Skeletal muscle satellite cell (primary cell): ENCODE data around the gene COL25A1. TPM values are rescaled to one million over a fixed set of nuclear protein-coding genes. Genes with fewer than 3 reads are reported as not detected.

Source experiments
- H3K27me3 ChIP-seq: 2 replicates; pipeline ENCODE4 v1.7.0; 2013; ENCODE audit warnings: low read length; ENCODE audit not compliant: control insufficient read depth, insufficient read depth
- H3K36me3 ChIP-seq: 2 replicates; pipeline ENCODE4 v1.7.0; 2013; ENCODE audit warnings: mild to moderate bottlenecking, control low read depth, low read length; ENCODE audit not compliant: insufficient read depth
- H3K4me1 ChIP-seq: 2 replicates; pipeline ENCODE4 v1.7.0; 2013; ENCODE audit warnings: low read length; ENCODE audit not compliant: control insufficient read depth, insufficient read depth
- H3K4me2 ChIP-seq: 2 replicates; pipeline ENCODE4 v1.7.0; 2013; ENCODE audit warnings: mild to moderate bottlenecking, low read length
- H3K4me3 ChIP-seq: 2 replicates; pipeline ENCODE4 v1.7.0; 2013; ENCODE audit warnings: low read length
- H3K9ac ChIP-seq: 2 replicates; pipeline ENCODE4 v1.7.0; 2013; ENCODE audit warnings: mild to moderate bottlenecking, low read depth, low read length, moderate library complexity
- H3K9me3 ChIP-seq: replicated peaks from 2 replicates; pipeline ENCODE4 v1.7.0; 2013; ENCODE audit warnings: mild to moderate bottlenecking, control low read depth, low read length
- total RNA-seq: library from RNA; depleted of rRNA; stranded (reverse); fragments of >200 nt; gene quantifications from 2 replicates; pipeline ENCODE4 v1.2.3, GENCODE V29; 2012; rRNA removed

Gene COL25A1
- 0.51 TPM in 1 of 2 replicates, not detected in the other for total RNA-seq

DNA sequence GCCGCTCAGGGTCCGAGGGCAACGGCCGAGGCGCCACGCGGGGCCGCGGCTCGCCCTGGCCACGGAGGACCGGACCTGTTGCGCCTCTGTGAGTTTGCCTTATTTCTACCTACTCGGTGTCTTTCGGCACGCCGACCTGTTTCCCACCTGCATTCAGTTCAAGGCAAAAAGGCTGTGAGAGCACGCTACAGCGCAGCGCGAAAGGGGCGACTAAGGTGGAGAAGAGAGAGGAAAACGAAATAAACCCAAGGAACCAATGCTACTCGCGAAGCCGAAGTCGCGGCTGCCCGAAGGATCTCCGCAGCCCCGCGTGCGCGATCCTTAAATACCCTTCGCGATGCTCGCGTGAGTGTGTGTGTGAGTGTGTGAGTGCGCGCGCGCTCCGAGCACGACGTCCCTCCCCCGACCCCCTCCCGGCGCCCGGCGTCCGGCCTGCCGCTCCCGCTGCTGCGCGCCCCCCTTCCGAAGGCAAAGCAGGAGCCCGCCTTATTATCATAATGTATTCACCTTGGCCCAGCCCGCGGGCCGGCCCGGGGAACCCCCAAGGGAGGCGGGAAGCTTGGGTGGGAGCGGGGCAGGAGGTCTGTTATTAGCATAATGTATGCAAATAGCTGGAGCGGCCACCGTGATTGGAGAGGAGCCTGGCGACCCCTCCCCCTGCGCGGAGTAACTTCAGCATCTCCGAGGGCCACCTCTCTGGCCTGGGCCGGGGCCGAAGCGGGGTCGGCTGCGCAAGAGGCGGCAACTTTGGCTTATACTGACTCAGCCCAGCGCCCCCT, at the start of gene COL25A1:
COL25A1 (minus strand) TSS at position 298 of the 779 bp plus-strand sequence.
- H3K9ac ChIP-seq, result peak within 1 kb of the TSS; percentile 62
- H3K36me3 ChIP-seq, result no peaks in the 10 kb centered on the region
- peaks cover 20% of the 10 kb centered on the region for H3K27me3 ChIP-seq
- H3K4me1 ChIP-seq, result peaks cover 8% of the 10 kb centered on the region
- H3K9me3 ChIP-seq, result no peaks in the 10 kb centered on the region
- H3K4me3 ChIP-seq, result peak within 1 kb of the TSS; percentile 74
- peak within 1 kb of the TSS; percentile 90 for H3K4me2 ChIP-seq

GRCh38 chr4:109350121-109350520, 47.7 kb upstream of the COL25A1 start:
- H3K4me1 ChIP-seq, result no peaks in the 10 kb centered on the region

DNA sequence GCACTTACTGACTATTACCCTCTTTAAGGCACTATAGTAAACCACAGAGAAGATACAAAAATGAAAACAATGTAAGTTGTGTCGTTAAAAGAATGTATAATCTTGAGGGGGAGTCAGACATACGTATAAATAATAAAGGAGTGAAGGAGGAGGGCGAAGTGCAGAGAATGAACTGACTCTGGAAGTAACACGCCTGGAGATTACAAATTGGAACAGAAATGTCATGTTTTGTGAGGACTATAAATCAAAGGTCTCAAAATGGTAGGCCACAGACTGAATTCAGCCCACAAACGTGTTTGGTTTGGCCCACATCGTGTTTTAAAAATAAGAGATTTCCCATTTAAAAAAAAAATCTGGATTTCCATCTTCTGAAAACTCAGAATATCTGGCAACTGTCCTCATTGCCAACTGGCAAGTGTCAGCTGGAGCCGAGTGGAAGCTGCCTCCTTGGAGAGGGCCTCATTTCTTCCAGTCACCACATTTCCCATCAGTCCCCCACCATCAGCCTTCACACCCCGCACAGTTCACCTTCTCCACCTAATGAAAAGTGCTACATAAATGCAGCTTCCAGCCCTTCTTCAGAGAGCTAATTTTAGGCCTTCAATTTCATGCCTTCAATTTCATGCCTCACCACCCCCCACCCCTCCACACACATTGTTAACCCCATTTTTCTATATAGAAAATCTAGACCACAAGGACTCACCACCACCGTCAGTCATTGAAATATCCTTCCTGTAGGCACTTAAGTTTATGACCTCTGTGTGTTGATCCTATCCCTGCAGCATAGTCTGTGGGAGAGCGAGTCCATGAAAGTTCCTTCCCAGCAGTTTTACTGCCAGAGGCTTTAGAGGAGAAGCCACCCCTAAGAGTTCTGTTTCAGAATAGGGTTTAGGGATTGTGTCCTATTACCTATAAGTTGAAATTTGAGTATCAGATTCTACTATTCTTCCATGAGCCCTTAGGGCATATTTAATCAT, 32.0 kb upstream of the COL25A1 start:
- Histone ChIP-seq H3K27me3 (no peaks in the 10 kb centered on the region), H3K4me2 (no peak overlapping the region), H3K36me3 (no peaks in the 10 kb centered on the region), H3K4me3 (no peak overlapping the region), H3K9ac (no peak overlapping the region), H3K4me1 (no peaks in the 10 kb centered on the region), H3K9me3 (no peaks in the 10 kb centered on the region)

More at GRCh38 chr4:109350121-109350520, 47.7 kb upstream of the COL25A1 start:
- Histone ChIP-seq H3K27me3 (no peaks in the 10 kb centered on the region), H3K4me3 (no peak overlapping the region), H3K9ac (no peak overlapping the region), H3K9me3 (no peaks in the 10 kb centered on the region), H3K36me3 (no peaks in the 10 kb centered on the region), H3K4me2 (no peak overlapping the region)

- Histone ChIP-seq H3K4me1 (no peaks in the 10 kb centered on the region), H3K36me3 (no peaks in the 10 kb centered on the region), H3K9me3 (no peaks in the 10 kb centered on the region), H3K4me2 (no peak overlapping the region), H3K9ac (no peak overlapping the region), H3K4me3 (no peak overlapping the region), H3K27me3 (no peaks in the 10 kb centered on the region)
Observed at GRCh38 chr4:109332926-109333464, 30.5 kb upstream of the COL25A1 start.

DNA sequence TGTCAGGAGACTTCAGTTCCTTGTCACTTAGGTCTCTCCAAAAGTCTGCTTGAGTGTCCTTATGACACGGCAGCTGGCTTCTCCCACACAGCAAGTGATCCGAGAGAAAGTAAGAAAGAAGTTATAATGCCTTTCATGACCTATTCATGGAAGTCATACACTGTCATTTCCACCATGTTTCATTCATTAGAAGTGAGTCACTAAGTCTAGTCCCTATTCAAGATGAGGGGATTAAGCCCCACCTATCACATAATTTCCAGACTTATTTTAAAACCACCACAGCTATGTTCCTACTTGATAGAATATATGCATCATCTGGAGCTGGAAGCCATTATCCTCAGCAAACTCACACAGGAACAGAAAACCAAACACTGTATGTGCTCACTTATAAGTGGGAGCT, 25.2 kb upstream of the COL25A1 start:
- H3K9ac ChIP-seq, result no peak overlapping the region
- H3K4me2 ChIP-seq, result no peak overlapping the region
- H3K9me3 ChIP-seq, result peaks cover 6% of the 10 kb centered on the region
- no peak overlapping the region for H3K4me3 ChIP-seq
- no peaks in the 10 kb centered on the region for H3K27me3 ChIP-seq
- no peaks in the 10 kb centered on the region for H3K4me1 ChIP-seq
- H3K36me3 ChIP-seq, result no peaks in the 10 kb centered on the region

DNA sequence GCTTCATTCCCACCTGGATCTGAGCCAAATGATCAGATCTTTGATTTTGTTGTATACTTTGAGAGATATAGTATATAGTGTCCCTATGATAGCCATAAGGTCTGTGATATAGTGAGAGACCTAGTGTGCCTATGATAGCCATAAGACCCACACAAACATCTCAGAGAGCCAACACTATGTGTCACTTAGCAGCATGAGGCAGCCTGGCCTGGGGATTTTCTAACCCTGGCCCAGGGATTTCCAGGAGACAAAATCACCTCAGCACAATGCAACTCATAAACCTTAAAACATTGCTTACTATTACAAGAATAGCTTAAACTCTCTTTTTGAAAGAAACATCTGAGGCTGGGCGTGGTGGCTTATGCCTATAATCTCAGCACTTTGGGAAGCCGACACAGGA, 23.2 kb upstream of the COL25A1 start:
- H3K27me3 ChIP-seq, result no peaks in the 10 kb centered on the region
- H3K4me1 ChIP-seq, result no peaks in the 10 kb centered on the region
- H3K4me3 ChIP-seq, result no peak overlapping the region
- H3K4me2 ChIP-seq, result no peak overlapping the region
- no peak overlapping the region for H3K9ac ChIP-seq
- H3K9me3 ChIP-seq, result peaks cover 6% of the 10 kb centered on the region
- H3K36me3 ChIP-seq, result no peaks in the 10 kb centered on the region

DNA sequence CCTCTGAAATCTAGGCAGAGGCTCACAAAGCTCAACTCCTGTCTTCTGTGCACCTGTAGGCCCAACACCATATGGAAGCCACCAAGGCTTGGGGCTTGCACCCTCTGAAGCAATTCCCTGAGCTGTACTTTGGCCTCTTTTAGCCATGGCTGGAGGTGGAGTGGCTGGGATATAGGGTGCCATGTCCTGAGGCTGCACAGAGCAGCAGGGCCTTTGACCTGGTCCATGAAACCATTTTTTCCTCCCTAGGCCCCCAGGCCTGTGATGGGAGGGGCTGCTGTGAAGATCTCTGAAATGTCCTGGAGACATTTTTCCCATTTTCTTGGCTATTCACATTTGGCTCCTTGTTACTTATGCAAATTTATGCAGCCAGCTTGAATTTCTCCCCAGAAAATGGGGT, 20.9 kb upstream of the COL25A1 start:
- no peaks in the 10 kb centered on the region for H3K36me3 ChIP-seq
- no peaks in the 10 kb centered on the region for H3K4me1 ChIP-seq
- no peak overlapping the region for H3K4me3 ChIP-seq
- H3K9ac ChIP-seq, result no peak overlapping the region
- H3K27me3 ChIP-seq, result no peaks in the 10 kb centered on the region
- H3K4me2 ChIP-seq, result no peak overlapping the region
- peaks cover 6% of the 10 kb centered on the region for H3K9me3 ChIP-seq

DNA sequence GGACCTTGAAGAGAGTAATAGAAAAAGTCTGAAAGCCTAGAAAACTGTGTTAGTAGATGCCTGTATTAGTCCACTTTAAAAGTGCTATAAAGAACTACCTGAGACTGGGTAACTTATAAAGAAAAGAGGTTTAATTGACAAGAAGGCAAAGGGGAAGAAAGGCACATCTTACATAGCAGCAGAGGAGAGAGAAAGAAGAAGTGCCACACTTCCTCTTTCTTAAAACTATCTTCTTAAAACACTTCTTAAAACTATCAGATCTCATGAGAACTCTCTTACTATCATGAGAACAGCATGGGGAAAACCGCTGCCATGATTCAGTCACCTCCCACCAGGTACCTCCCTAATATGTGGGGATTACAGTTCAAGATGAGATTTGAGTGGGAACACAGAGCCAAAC, 18.8 kb upstream of the COL25A1 start:
- H3K27me3 ChIP-seq, result no peaks in the 10 kb centered on the region
- no peaks in the 10 kb centered on the region for H3K4me1 ChIP-seq
- no peaks in the 10 kb centered on the region for H3K36me3 ChIP-seq
- no peak overlapping the region for H3K9ac ChIP-seq
- peaks cover 6% of the 10 kb centered on the region for H3K9me3 ChIP-seq
- H3K4me2 ChIP-seq, result no peak overlapping the region
- H3K4me3 ChIP-seq, result no peak overlapping the region

DNA sequence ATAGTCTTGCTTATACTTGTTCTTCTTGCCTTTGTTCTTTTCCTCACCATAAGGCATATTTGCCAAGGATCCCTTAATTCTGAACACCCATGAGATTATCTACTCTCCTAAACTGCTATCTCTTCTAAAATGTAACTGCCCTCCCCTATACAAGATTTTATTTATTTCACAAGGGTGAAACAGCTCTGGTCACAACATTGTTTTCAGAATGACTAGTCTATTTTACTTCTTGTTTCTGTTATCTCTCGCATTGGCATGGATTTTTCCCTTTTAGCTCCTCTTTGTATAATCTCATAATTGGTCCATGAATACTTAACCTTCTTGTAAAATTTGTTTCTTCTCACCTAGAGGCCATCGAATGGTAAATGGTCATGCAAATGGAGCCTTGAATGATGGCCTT, 17.2 kb upstream of the COL25A1 start:
- Histone ChIP-seq H3K4me1 (no peaks in the 10 kb centered on the region), H3K4me3 (no peak overlapping the region), H3K4me2 (no peak overlapping the region), H3K36me3 (no peaks in the 10 kb centered on the region), H3K9ac (no peak overlapping the region), H3K27me3 (no peaks in the 10 kb centered on the region), H3K9me3 (peaks cover 6% of the 10 kb centered on the region)

GRCh38 chr4:109319156-109319555, 16.7 kb upstream of the COL25A1 start:
- Histone ChIP-seq H3K36me3 (no peaks in the 10 kb centered on the region), H3K4me1 (no peaks in the 10 kb centered on the region), H3K27me3 (no peaks in the 10 kb centered on the region), H3K9me3 (peaks cover 6% of the 10 kb centered on the region), H3K4me2 (no peak overlapping the region), H3K9ac (no peak overlapping the region), H3K4me3 (no peak overlapping the region)

DNA sequence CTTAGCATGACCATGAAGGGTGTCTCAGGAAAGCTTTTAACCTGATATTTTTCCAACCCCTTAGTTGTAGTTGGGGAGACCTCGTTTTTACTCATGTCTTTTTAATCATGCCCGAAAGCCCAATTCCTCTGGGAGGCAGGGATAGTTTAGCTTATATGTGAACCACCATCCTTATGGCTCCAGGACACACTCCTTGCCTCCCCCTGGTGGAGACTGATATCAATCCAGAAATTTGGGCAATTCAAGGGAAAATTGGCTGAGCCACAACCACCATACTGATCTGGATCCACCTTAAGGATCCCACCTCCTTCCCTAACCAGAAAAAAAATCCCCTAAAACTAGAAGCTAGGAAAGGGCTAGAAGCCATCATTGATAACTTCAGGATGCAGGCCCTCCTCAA, 13.4 kb upstream of the COL25A1 start:
- Histone ChIP-seq H3K27me3 (peaks cover 4% of the 10 kb centered on the region), H3K4me1 (no peaks in the 10 kb centered on the region), H3K9ac (no peak overlapping the region), H3K36me3 (no peaks in the 10 kb centered on the region), H3K4me3 (no peak overlapping the region), H3K9me3 (peaks cover 5% of the 10 kb centered on the region), H3K4me2 (no peak overlapping the region)
